GM12878 (cell line): ENCODE measurements around the gene SHANK3. TPM values are rescaled to one million over a fixed set of nuclear protein-coding genes. Genes with fewer than 3 reads are reported as not detected.

Source experiments
- ATAC-seq: fragments of 200-7000 bp; cut with Tn5 transposase; 3 replicates; pipeline ENCODE4 v1.9.1; 2020; ENCODE audit warnings: mild to moderate bottlenecking, moderate library complexity
- BruUV-seq: library from RNA; stranded (reverse); fragments of 400-500 nt; replicated peaks from 2 replicates; lab custom pipeline; 2021; lab: Mats Ljungman, UMichigan
- CTCF ChIA-PET: fragments of 300-600 bp; sonication (Branson Sonifier 250); formaldehyde crosslinking; extraction: SDS; loops from one replicate; lab custom pipeline; 2021; ENCODE audit warnings: inconsistent platforms; lab: Yijun Ruan, JAX
- POLR2A ChIA-PET: fragments of 350-600 bp; formaldehyde crosslinking; extraction: SDS; loops from one replicate; lab custom pipeline; 2021; ENCODE audit warnings: inconsistent platforms; lab: Charles Lee
- RAD21 ChIA-PET: fragments of 300-600 bp; sonication (Branson Sonifier 250); formaldehyde crosslinking; loops from one replicate; lab custom pipeline; 2023; ENCODE audit warnings: antibody characterized with exemption; ENCODE audit not compliant: unreplicated experiment; lab: Charles Lee
- SMC1A ChIA-PET: fragments of 300-600 bp; sonication (Branson Sonifier 250); formaldehyde crosslinking; loops from one replicate; lab custom pipeline; 2023; ENCODE audit not compliant: unreplicated experiment, uncharacterized antibody; lab: Charles Lee
- DNase-seq: peaks from one replicate; pipeline ENCODE4 v3.0.0-alpha.2; 2011; ENCODE audit warnings: low read depth, low spot score
- FAIRE-seq: peaks from 3 replicates; lab custom pipeline; 2011; peaks lifted over from hg19 to GRCh38; lab: Jason Lieb, UNC
- H2AFZ ChIP-seq: 2 replicates; pipeline ENCODE4 v1.6.0; 2011; ENCODE audit warnings: low read depth, low read length, control low read depth; ENCODE audit not compliant: control insufficient read depth
- H3K27ac ChIP-seq: 2 replicates; pipeline ENCODE4 v1.5.1; 2011; ENCODE audit warnings: control low read depth; ENCODE audit not compliant: control insufficient read depth, insufficient read depth
- H3K27me3 ChIP-seq, 2 experiments: replicated peaks in 1 of 2; 2 replicates each; pipeline versions ENCODE4 v1.6.0 to v1.6.1; 2011; ENCODE audit warnings: low read length in 1 of 2; ENCODE audit not compliant: control insufficient read depth in 2 of 2, insufficient read depth in 2 of 2
- H3K36me3 ChIP-seq, 2 experiments: 2 replicates each; pipeline ENCODE4 v1.5.1; 2011; ENCODE audit warnings: low read length in 1 of 2; ENCODE audit not compliant: control insufficient read depth in 2 of 2, insufficient read depth in 2 of 2
- H3K4me1 ChIP-seq: 2 replicates; pipeline ENCODE4 v1.6.1; 2011; ENCODE audit warnings: mild to moderate bottlenecking, low read length, moderate library complexity, mixed read lengths; ENCODE audit not compliant: control insufficient read depth, insufficient read depth
- H3K4me2 ChIP-seq: 2 replicates; pipeline ENCODE4 v1.6.0; 2011; ENCODE audit warnings: control low read depth; ENCODE audit not compliant: control insufficient read depth, insufficient read depth
- H3K4me3 ChIP-seq: fragments of 200-600 bp; sonication (generic); 2 replicates; pipeline ENCODE4 v1.5.1; 2016
- H3K79me2 ChIP-seq: 2 replicates; pipeline ENCODE4 v1.6.0; 2011; ENCODE audit warnings: low read length; ENCODE audit not compliant: control insufficient read depth, insufficient read depth
- H3K9ac ChIP-seq: 2 replicates; pipeline ENCODE4 v1.8.0; 2011; ENCODE audit warnings: low read length, control low read depth, mixed read lengths; ENCODE audit not compliant: control insufficient read depth, insufficient read depth
- H3K9me3 ChIP-seq: replicated peaks from 3 replicates; pipeline ENCODE4 v1.5.1; 2011; ENCODE audit warnings: mild to moderate bottlenecking, low read length; ENCODE audit not compliant: control insufficient read depth, insufficient read depth
- H4K20me1 ChIP-seq: 2 replicates; pipeline ENCODE4 v1.6.0; 2011; ENCODE audit not compliant: control insufficient read depth, insufficient read depth
- ATF2 ChIP-seq: IDR thresholded peaks from 2 replicates; pipeline ENCODE4 v1.6.1; 2012; ENCODE audit warnings: low read length, inconsistent platforms
- ATF3 ChIP-seq: IDR thresholded peaks from 2 replicates; pipeline ENCODE4 v1.6.1; 2011; ENCODE audit warnings: low read depth, mild to moderate bottlenecking, low read length, moderate library complexity, borderline replicate concordance; ENCODE audit errors: extremely low read depth
- E4F1 ChIP-seq: fragments of 450-650 bp; IDR thresholded peaks from 2 replicates; pipeline ENCODE4 v1.6.1; 2018; ENCODE audit warnings: borderline replicate concordance, mild to moderate bottlenecking; ENCODE audit not compliant: partially characterized antibody
- EGR1 ChIP-seq, 2 experiments: IDR thresholded peaks; 1 replicate in 1 of 2; 2 replicates in 1 of 2; pipeline ENCODE4 v1.6.1; 2011 to 2012; ENCODE audit warnings: low read depth in 2 of 2, low read length in 2 of 2, borderline replicate concordance in 1 of 2, mild to moderate bottlenecking in 1 of 2, moderate library complexity in 1 of 2
- HDAC6 ChIP-seq: fragments of 200-600 bp; sonication (generic); IDR thresholded peaks from one replicate; pipeline ENCODE4 v1.8.0; 2017; ENCODE audit warnings: antibody characterized with exemption; ENCODE audit not compliant: unreplicated experiment
- HDGF ChIP-seq: fragments of 450-650 bp; IDR thresholded peaks from 2 replicates; pipeline ENCODE4 v1.6.1; 2016; ENCODE audit warnings: antibody characterized with exemption
- MEF2A ChIP-seq: IDR thresholded peaks from 2 replicates; pipeline ENCODE4 v1.6.1; 2011; ENCODE audit warnings: low read depth, mild to moderate bottlenecking, low read length, moderate library complexity; ENCODE audit not compliant: insufficient read depth
- MYC ChIP-seq: IDR thresholded peaks from 2 replicates; pipeline ENCODE4 v1.6.1; 2011; ENCODE audit warnings: mild to moderate bottlenecking, low read length, moderate library complexity, inconsistent platforms; ENCODE audit not compliant: insufficient read depth, insufficient replicate concordance, insufficient read length, severe bottlenecking
- NR2C1 ChIP-seq: fragments of 450-650 bp; IDR thresholded peaks from 2 replicates; pipeline ENCODE4 v1.6.1; 2017; ENCODE audit warnings: antibody characterized with exemption, mild to moderate bottlenecking, moderate library complexity
- PBX3 ChIP-seq: IDR thresholded peaks from 2 replicates; pipeline ENCODE4 v1.6.1; 2011; ENCODE audit warnings: mild to moderate bottlenecking, low read depth, low read length, moderate library complexity; ENCODE audit not compliant: insufficient replicate concordance
- RB1 ChIP-seq: fragments of 450-650 bp; formaldehyde crosslinking; IDR thresholded peaks from 2 replicates; pipeline ENCODE4 v1.6.1; 2017; ENCODE audit warnings: mild to moderate bottlenecking, borderline replicate concordance
- RUNX3 ChIP-seq: IDR thresholded peaks from 2 replicates; pipeline ENCODE4 v1.6.1; 2012; ENCODE audit warnings: low read length, inconsistent platforms
- SMARCA5 ChIP-seq: fragments of 450-650 bp; IDR thresholded peaks from 2 replicates; pipeline ENCODE4 v1.6.1; 2017; ENCODE audit warnings: mild to moderate bottlenecking
- SREBF1 ChIP-seq: IDR thresholded peaks from 2 replicates; pipeline ENCODE4 v1.6.1; 2012; ENCODE audit warnings: mild to moderate bottlenecking, low read length
- TARDBP ChIP-seq: IDR thresholded peaks from 2 replicates; pipeline ENCODE4 v1.6.1; 2016; ENCODE audit warnings: borderline replicate concordance
- ZNF217 ChIP-seq: fragments of 450-650 bp; IDR thresholded peaks from 2 replicates; pipeline ENCODE4 v1.6.1; 2017; ENCODE audit warnings: antibody characterized with exemption, mild to moderate bottlenecking
- ZNF274 ChIP-seq: IDR thresholded peaks from one replicate; pipeline ENCODE4 v1.8.0; 2011; ENCODE audit not compliant: insufficient read length, insufficient read depth
- ZNF384 ChIP-seq: IDR thresholded peaks from 2 replicates; pipeline ENCODE4 v1.6.1; 2012; ENCODE audit warnings: low read depth, mild to moderate bottlenecking, low read length, improper control_type of control experiment, borderline replicate concordance
- WGBS: methylation state at CpG from one replicate; pipeline ENCODE4 v1.1.6; 2016; ENCODE audit warnings: low lambda C conversion rate; ENCODE audit not compliant: insufficient replicate concordance, insufficient coverage; ENCODE audit errors: missing lambda C conversion rate; 5-methylcytosine and 5-hydroxymethylcytosine counted together
- in situ Hi-C: fragments of 300-500 bp; cut with MboI; formaldehyde crosslinking; loops from 9 replicates; pipeline ENCODE4 v1.14.3; 2018; ENCODE audit warnings: mixed read lengths
- intact Hi-C: fragments of 100-400 bp; cut with micrococcal nuclease; formaldehyde crosslinking; loops from one replicate; pipeline ENCODE4 v1.14.2; 2022; ENCODE audit not compliant: unreplicated experiment
- polyA plus RNA-seq, 11 experiments: library from polyadenylated mRNA; depleted of rRNA in 4 of 11; unstranded in 6 of 11; stranded (reverse) in 5 of 11; fragments of >200 nt; fragmentation: Nextera tagmentation in 4 of 11; fragmentation: Illumina TruSeq in 1 of 11; extraction: Ambion mirVana in 4 of 11; extraction: Trizol in 1 of 11; gene quantifications; 1 replicate in 1 of 11; 2 replicates in 10 of 11; pipeline versions ENCODE4 v1.2.1 to v1.2.3, GENCODE V29; 2011 to 2016; ENCODE audit warnings: inconsistent platforms in 2 of 11, missing spikeins in 2 of 11, low read depth in 1 of 11
- total RNA-seq, 4 experiments: library from RNA; depleted of rRNA in 3 of 4; stranded (reverse); fragments of >200 nt in 3 of 4; fragmentation: Illumina TruSeq in 1 of 4; extraction: Trizol in 1 of 4; gene quantifications; 2 replicates each; pipeline versions ENCODE4 v1.2.1 to v1.2.3, GENCODE V29; 2013 to 2021

SHANK3 gene
- total and polyA plus RNA-seq, 10 of the 15 experiments (the other 5 are each of a cell fraction or from before 2014, with no cell fraction given) = under 0.01 to 0.10 (median 0.05) TPM; not detected in 6

GRCh38 chr22:50676661-50677492 lies 4.3 kb downstream of the SHANK3 start:
- ChIA-PET RAD21 (no interaction called here), SMC1A (no interaction called here), POLR2A (no interaction called here), CTCF (no interaction called here)
- Histone ChIP-seq H3K79me2 (no peaks in the 10 kb centered on the region), H3K27ac (no peak overlapping the region), H3K9me3 (no peaks in the 10 kb centered on the region), H3K36me3 (no peaks in the 10 kb centered on the region), H3K4me1 (no peaks in the 10 kb centered on the region), H3K4me2 (no peak overlapping the region), H3K27me3 (peaks cover 6 to 12% of the 10 kb centered on the region in 2 experiments), H4K20me1 (no peaks in the 10 kb centered on the region), H3K9ac (no peak overlapping the region), H2AFZ (no peak overlapping the region), H3K4me3 (no peak overlapping the region)
- intact Hi-C loops = no loop called here
- DNase-seq (no peak), FAIRE-seq (no peak), ATAC-seq (no peak)
- in situ Hi-C loops = no loop called here
- WGBS = 21% methylated on average over 10 of the region's 10 CpGs
- no TSS peak for BruUV-seq
- TF ChIP-seq MEF2A (no peak), PBX3 (no peak), MYC (no peak), E4F1 (no peak), RUNX3 (no peak), NR2C1 (no peak), ZNF384 (no peak), ATF3 (no peak), HDGF (no peak), EGR1 (IDR thresholded peaks at IDR 0.05; ENCODE audit: borderline replicate concordance in 1 of 2, low read depth in 2 of 2, low read length in 2 of 2) (no peak), ATF2 (no peak), ZNF274 (no peak), SMARCA5 (no peak), SREBF1 (no peak), RB1 (no peak), TARDBP (no peak), HDAC6 (no peak), ZNF217 (no peak)
